Measurements from ENCODE around the gene GPC6. TPM values are rescaled to one million over a fixed set of nuclear protein-coding genes. Genes with fewer than 3 reads are reported as not detected.

The GPC6 gene
- total RNA-seq, 1 donor from 2014 or later, result 42.9 TPM

GRCh38 chr13:93724187-93724586 lies 497.6 kb downstream of the GPC6 start:
- Histone ChIP-seq H3K9ac (no peak overlapping the region), H3K4me1 (peaks cover 9% of the 10 kb centered on the region), H3K9me3 (ENCODE audit: low read depth) (no peaks in the 10 kb centered on the region), H2AFZ (replicated peaks) (no peak overlapping the region), H4K20me1 (ENCODE audit: low read depth) (no peaks in the 10 kb centered on the region), H3F3A (ENCODE audit: low read depth) (no peaks in the 10 kb centered on the region), H3K4me3 (no peak overlapping the region), H3K27me3 (no peaks in the 10 kb centered on the region), H3K4me2 (no peak overlapping the region), H3K36me3 (no peaks in the 10 kb centered on the region), H3K79me2 (ENCODE audit: low read depth) (no peaks in the 10 kb centered on the region), H3K27ac (no peak overlapping the region)
- no peak for TF ChIP-seq EZH2phosphoT487 (IDR thresholded peaks at IDR 0.05)
- no peak for TF ChIP-seq EZH2 (IDR thresholded peaks at IDR 0.05)
- no peak for TF ChIP-seq CTCF (IDR thresholded peaks at IDR 0.05)
- Mint-ChIP-seq H3K9me3 (peaks cover 16% of the 10 kb centered on the region), H3K4me1 (peaks cover 7% of the 10 kb centered on the region), H3K27me3 (ENCODE audit: insufficient read depth, low read depth) (peaks cover 2% of the 10 kb centered on the region), H3K4me3 (no peak overlapping the region), H3K27ac (no peak overlapping the region), H3K36me3 (no peaks in the 10 kb centered on the region)
- DNase-seq (ENCODE audit: low spot score), result no peak

- TF ChIP-seq EZH2 (IDR thresholded peaks at IDR 0.05), result no peak
- TF ChIP-seq CTCF (IDR thresholded peaks at IDR 0.05), result no peak
- TF ChIP-seq EZH2phosphoT487 (IDR thresholded peaks at IDR 0.05), result no peak
- Histone ChIP-seq H2AFZ (replicated peaks) (no peak overlapping the region), H3F3A (ENCODE audit: low read depth) (no peaks in the 10 kb centered on the region), H3K9me3 (ENCODE audit: low read depth) (no peaks in the 10 kb centered on the region), H3K27ac (no peak overlapping the region), H3K27me3 (no peaks in the 10 kb centered on the region), H3K4me1 (peaks cover 9% of the 10 kb centered on the region), H3K9ac (no peak overlapping the region), H3K4me2 (peak overlapping the region; percentile 42), H3K4me3 (no peak overlapping the region), H4K20me1 (ENCODE audit: low read depth) (no peaks in the 10 kb centered on the region), H3K79me2 (ENCODE audit: low read depth) (no peaks in the 10 kb centered on the region), H3K36me3 (no peaks in the 10 kb centered on the region)
- no peaks in the 10 kb centered on the region for H3K27me3 Mint-ChIP-seq (ENCODE audit: insufficient read depth, low read depth)
- peaks cover 4% of the 10 kb centered on the region for H3K9me3 Mint-ChIP-seq
- no peak overlapping the region for H3K4me3 Mint-ChIP-seq
- H3K4me1 Mint-ChIP-seq, result peaks cover 15% of the 10 kb centered on the region
- peak; percentile 14 for DNase-seq (ENCODE audit: low spot score)
- H3K36me3 Mint-ChIP-seq, result no peaks in the 10 kb centered on the region
- H3K27ac Mint-ChIP-seq, result no peak overlapping the region
Observed at GRCh38 chr13:93726173-93726957, 499.8 kb downstream of the GPC6 start.

GRCh38 chr13:93727211-93728141 lies 500.9 kb downstream of the GPC6 start:
- Mint-ChIP-seq H3K36me3 (no peaks in the 10 kb centered on the region), H3K27ac (no peak overlapping the region), H3K4me3 (no peak overlapping the region), H3K27me3 (ENCODE audit: insufficient read depth, low read depth) (no peaks in the 10 kb centered on the region), H3K9me3 (peaks cover 4% of the 10 kb centered on the region), H3K4me1 (peaks cover 15% of the 10 kb centered on the region)
- Histone ChIP-seq H3K4me2 (no peak overlapping the region), H3K27ac (no peak overlapping the region), H3K9me3 (ENCODE audit: low read depth) (no peaks in the 10 kb centered on the region), H2AFZ (replicated peaks) (no peak overlapping the region), H3K4me3 (no peak overlapping the region), H3K4me1 (peaks cover 9% of the 10 kb centered on the region), H4K20me1 (ENCODE audit: low read depth) (no peaks in the 10 kb centered on the region), H3K27me3 (no peaks in the 10 kb centered on the region), H3K79me2 (ENCODE audit: low read depth) (no peaks in the 10 kb centered on the region), H3F3A (ENCODE audit: low read depth) (no peaks in the 10 kb centered on the region), H3K36me3 (no peaks in the 10 kb centered on the region), H3K9ac (no peak overlapping the region)
- DNase-seq (ENCODE audit: low spot score), result no peak
- no peak for TF ChIP-seq EZH2 (IDR thresholded peaks at IDR 0.05)
- TF ChIP-seq CTCF (IDR thresholded peaks at IDR 0.05), result no peak
- TF ChIP-seq EZH2phosphoT487 (IDR thresholded peaks at IDR 0.05), result no peak

Data from neural progenitor cell (in vitro differentiated cells).